ENCODE measurements around the gene OPRL1. TPM values are rescaled to one million over a fixed set of nuclear protein-coding genes. Genes with fewer than 3 reads are reported as not detected.
A peak's percentile ranks its signal among the peaks of the same experiment; 100 is the strongest.

Gene OPRL1
- total and polyA plus RNA-seq, 7 experiments from 2014 or later = 0.18 to 6.1 (median 1.1) TPM

DNA sequence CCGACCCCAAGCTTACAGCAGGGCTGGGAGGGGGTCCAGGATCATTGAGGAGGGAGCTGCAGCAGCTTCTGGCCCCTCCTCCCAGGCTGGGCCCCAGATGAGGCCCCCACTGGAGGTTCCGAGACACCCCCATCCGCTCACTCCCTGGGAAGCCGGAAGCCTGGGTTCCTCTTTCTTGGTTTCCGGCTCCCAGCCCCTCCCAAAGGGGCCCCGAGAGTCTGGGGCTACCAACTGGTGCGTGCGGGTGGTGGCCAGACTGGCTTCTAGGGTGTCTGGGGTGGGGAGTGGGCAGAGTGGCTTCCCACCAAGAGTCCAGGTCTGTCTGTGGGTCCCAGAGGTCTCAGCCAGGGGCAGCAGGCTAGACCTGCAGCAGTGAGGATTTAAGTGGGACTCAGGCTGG is 2.8 kb upstream of the OPRL1 start:
- Histone ChIP-seq H3K4me1 (ENCODE audit: control insufficient read depth in 2 of 2, insufficient read depth in 2 of 2, low read length in 2 of 2) (peaks cover 12 to 18% of the 10 kb centered on the region in 2 donors), H3K36me3 (ENCODE audit: control insufficient read depth in 2 of 3, insufficient read depth in 3 of 3, low read length in 3 of 3) (peaks cover 0 to 47% (median 0%) of the 10 kb centered on the region in 3 experiments), H3K9me3 (ENCODE audit: control insufficient read depth in 2 of 3, low read length in 3 of 3) (no peaks in the 10 kb centered on the region), H3K4me3 (ENCODE audit: low read length) (peak overlapping the region; percentile 89), H3K27me3 (ENCODE audit: control insufficient read depth in 2 of 2, insufficient read depth in 2 of 2, low read length in 2 of 2) (no peaks in the 10 kb centered on the region), H3K27ac (ENCODE audit: low read depth, low read length) (peak overlapping the region; percentile 79)
- Mint-ChIP-seq H3K27me3 (peaks cover 0 to 5% (median 0%) of the 10 kb centered on the region in 5 donors), H3K4me1 (peaks cover 12 to 41% (median 26%) of the 10 kb centered on the region in 7 donors), H3K27ac (peak overlapping the region in 8 of 9 donors; percentile 45 to 91 (median 81)), H3K4me3 (peak overlapping the region; percentile 81 to 98 (median 92)), H3K9me3 (peaks cover 0 to 3% (median 0%) of the 10 kb centered on the region in 11 donors), H3K36me3 (peaks cover 0 to 12% (median 0%) of the 10 kb centered on the region in 5 donors)
- ATAC-seq (peak; percentile 13), DNase-seq (no peak)
- ChIA-PET CTCF (interaction anchor here (0.8 to 2.5 kb wide), 3 partner anchors 20 to 38 kb away, joined by 3 to 18 read pairs (median 4); no protein-coding TSS in a partner anchor), POLR2A (interaction anchor here (1.2 to 6.6 kb wide), 4 partner anchors 13 to 43 kb away, joined by 3 to 83 read pairs (median 4); partner anchors contain the start of gene TCEA2)
- intact Hi-C loops (cut with micrococcal nuclease) = loop anchor here (1.0 to 5.0 kb wide), 5 partner anchors 11 to 540 kb away; partner anchors contain the start of genes PRPF6 (in 1 of the 2), PTK6 (in 1 of the 2), TCEA2 (in 1 of the 2) and UCKL1 (in 1 of the 2)

DNA sequence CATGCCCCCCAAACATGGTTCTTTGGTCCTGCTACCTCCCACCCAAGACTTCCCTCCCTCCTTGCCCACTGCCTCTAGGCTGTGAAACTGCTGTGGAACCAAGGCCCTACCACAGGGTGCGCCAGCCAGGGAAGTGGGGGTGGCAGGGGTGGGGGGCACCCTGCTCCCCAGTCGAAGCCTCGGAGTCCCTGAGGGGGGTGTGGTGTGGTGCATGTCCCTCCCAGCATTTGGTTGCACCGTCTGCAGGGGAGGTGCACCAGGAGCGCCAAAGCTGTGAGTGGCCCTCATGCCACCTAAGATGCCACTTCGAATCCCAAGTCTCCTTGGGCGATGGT is 2.4 kb upstream of the OPRL1 start:
- Histone ChIP-seq H3K27ac (ENCODE audit: low read depth, low read length) (peak overlapping the region; percentile 79), H3K4me3 (ENCODE audit: low read length) (peak overlapping the region; percentile 89), H3K27me3 (ENCODE audit: control insufficient read depth in 2 of 2, insufficient read depth in 2 of 2, low read length in 2 of 2) (no peaks in the 10 kb centered on the region), H3K4me1 (ENCODE audit: control insufficient read depth in 2 of 2, insufficient read depth in 2 of 2, low read length in 2 of 2) (peaks cover 12 to 22% of the 10 kb centered on the region in 2 donors), H3K36me3 (ENCODE audit: control insufficient read depth in 2 of 3, insufficient read depth in 3 of 3, low read length in 3 of 3) (peaks cover 0 to 43% (median 0%) of the 10 kb centered on the region in 3 experiments), H3K9me3 (ENCODE audit: control insufficient read depth in 2 of 3, low read length in 3 of 3) (no peaks in the 10 kb centered on the region)
- Mint-ChIP-seq H3K27ac (peak overlapping the region; percentile 46 to 91 (median 85)), H3K9me3 (peaks cover 0 to 3% (median 0%) of the 10 kb centered on the region in 11 donors), H3K4me1 (peaks cover 16 to 41% (median 28%) of the 10 kb centered on the region in 7 donors), H3K27me3 (peaks cover 0 to 8% (median 0%) of the 10 kb centered on the region in 5 donors), H3K4me3 (peak overlapping the region; percentile 81 to 98 (median 92)), H3K36me3 (peaks cover 0 to 11% (median 0%) of the 10 kb centered on the region in 5 donors)
- POLR2A ChIA-PET = interaction anchor here (0.6 to 6.6 kb wide), 13 partner anchors 9 to 557 kb away, joined by 3 to 83 read pairs (median 4); partner anchors contain the start of genes PPDPF, SAMD10, TCEA2 and TPD52L2
- ATAC-seq = peak; percentile 0
- CTCF ChIA-PET = interaction anchor here (0.6 to 2.5 kb wide), 5 partner anchors 20 to 496 kb away, joined by 3 to 18 read pairs (median 3); no protein-coding TSS in a partner anchor
- DNase-seq = no peak
- intact Hi-C loops (cut with micrococcal nuclease) = loop anchor here (1.0 to 5.0 kb wide), 5 partner anchors 11 to 540 kb away; partner anchors contain the start of genes PRPF6 (in 1 of the 2), PTK6 (in 1 of the 2), TCEA2 (in 1 of the 2) and UCKL1 (in 1 of the 2)

- H3K4me1 ChIP-seq (ENCODE audit: control insufficient read depth in 2 of 2, insufficient read depth in 2 of 2, low read length in 2 of 2) = peaks cover 14 to 26% of the 10 kb centered on the region in 2 donors
- no peaks in the 10 kb centered on the region for H3K27me3 ChIP-seq (ENCODE audit: control insufficient read depth in 2 of 2, insufficient read depth in 2 of 2, low read length in 2 of 2)
- intact Hi-C loops (cut with micrococcal nuclease) = loop anchor here (1.0 to 5.0 kb wide), 6 partner anchors 12 to 541 kb away; partner anchors contain the start of genes TCEA2 (in 2 of the 2), PRPF6 (in 1 of the 2), PTK6 (in 1 of the 2) and UCKL1 (in 1 of the 2)
- peak overlapping the region; percentile 89 for H3K4me3 ChIP-seq (ENCODE audit: low read length)
- peak overlapping the region; percentile 79 for H3K27ac ChIP-seq (ENCODE audit: low read depth, low read length)
- H3K27me3 Mint-ChIP-seq = peaks cover 0 to 11% (median 0%) of the 10 kb centered on the region in 5 donors
- peaks cover 0 to 3% (median 0%) of the 10 kb centered on the region in 11 donors for H3K9me3 Mint-ChIP-seq
- POLR2A ChIA-PET = interaction anchor here (0.6 to 6.6 kb wide), 13 partner anchors 9 to 557 kb away, joined by 3 to 83 read pairs (median 4); partner anchors contain the start of genes PPDPF, SAMD10, TCEA2 and TPD52L2
- peak in 8 of 9 donors; percentile 59 to 78 (median 72) for DNase-seq
- peaks cover 0 to 10% (median 0%) of the 10 kb centered on the region in 5 donors for H3K36me3 Mint-ChIP-seq
- peak overlapping the region; percentile 46 to 91 (median 85) for H3K27ac Mint-ChIP-seq
- peak overlapping the region; percentile 81 to 98 (median 92) for H3K4me3 Mint-ChIP-seq
- peaks cover 17 to 45% (median 33%) of the 10 kb centered on the region in 7 donors for H3K4me1 Mint-ChIP-seq
- ATAC-seq = peak; percentile 61
- no peaks in the 10 kb centered on the region for H3K9me3 ChIP-seq (ENCODE audit: control insufficient read depth in 2 of 3, low read length in 3 of 3)
- peaks cover 0 to 38% (median 0%) of the 10 kb centered on the region in 3 experiments for H3K36me3 ChIP-seq (ENCODE audit: control insufficient read depth in 2 of 3, insufficient read depth in 3 of 3, low read length in 3 of 3)
- CTCF ChIA-PET = interaction anchor here (0.6 to 2.5 kb wide), 6 partner anchors 21 to 496 kb away, joined by 3 to 18 read pairs (median 4); no protein-coding TSS in a partner anchor
These were observed 1.9 kb upstream of the OPRL1 start for GRCh38 chr20:64077876-64078551.

GRCh38 chr20:64078934-64079272 is 979 bp upstream of the OPRL1 start:
- Mint-ChIP-seq H3K9me3 (peaks cover 0 to 3% (median 0%) of the 10 kb centered on the region in 11 donors), H3K27me3 (peaks cover 0 to 14% (median 0%) of the 10 kb centered on the region in 5 donors), H3K27ac (peak overlapping the region; percentile 40 to 91 (median 79)), H3K36me3 (peaks cover 0 to 10% (median 0%) of the 10 kb centered on the region in 5 donors), H3K4me1 (peaks cover 17 to 49% (median 35%) of the 10 kb centered on the region in 7 donors), H3K4me3 (peak overlapping the region; percentile 81 to 98 (median 92))
- Histone ChIP-seq H3K27me3 (ENCODE audit: control insufficient read depth in 2 of 2, insufficient read depth in 2 of 2, low read length in 2 of 2) (no peaks in the 10 kb centered on the region), H3K9me3 (ENCODE audit: control insufficient read depth in 2 of 3, low read length in 3 of 3) (no peaks in the 10 kb centered on the region), H3K36me3 (ENCODE audit: control insufficient read depth in 2 of 3, insufficient read depth in 3 of 3, low read length in 3 of 3) (peaks cover 0 to 29% (median 0%) of the 10 kb centered on the region in 3 experiments), H3K4me3 (ENCODE audit: low read length) (peak overlapping the region; percentile 89), H3K27ac (ENCODE audit: low read depth, low read length) (peak overlapping the region; percentile 79), H3K4me1 (ENCODE audit: control insufficient read depth in 2 of 2, insufficient read depth in 2 of 2, low read length in 2 of 2) (peaks cover 19 to 30% of the 10 kb centered on the region in 2 donors)
- POLR2A ChIA-PET = interaction anchor here (0.9 to 6.6 kb wide), 9 partner anchors 10 to 371 kb away, joined by 3 to 83 read pairs (median 5); partner anchors contain the start of genes ARFRP1, PCMTD2, PRPF6 and TCEA2
- no peak for DNase-seq
- intact Hi-C loops (cut with micrococcal nuclease) = loop anchor here (1.0 to 5.0 kb wide), 4 partner anchors 16 to 559 kb away; partner anchors contain the start of genes PPDPF (in 1 of the 2), PRPF6 (in 1 of the 2), PTK6 (in 1 of the 2) and TCEA2 (in 1 of the 2)
- CTCF ChIA-PET = interaction anchor here (1.2 to 2.5 kb wide), 4 partner anchors 10 to 42 kb away, joined by 4 to 18 read pairs (median 4); no protein-coding TSS in a partner anchor
- no peak for ATAC-seq

- H3K4me3 Mint-ChIP-seq = peak within 1 kb of the TSS; percentile 81 to 98 (median 92)
- peak; percentile 59 to 86 (median 65) for DNase-seq
- H3K9me3 ChIP-seq (ENCODE audit: control insufficient read depth in 2 of 3, low read length in 3 of 3) = no peaks in the 10 kb centered on the region
- peaks cover 0 to 24% (median 0%) of the 10 kb centered on the region in 3 experiments for H3K36me3 ChIP-seq (ENCODE audit: control insufficient read depth in 2 of 3, insufficient read depth in 3 of 3, low read length in 3 of 3)
- H3K27ac Mint-ChIP-seq = peak within 1 kb of the TSS; percentile 78 to 94 (median 85)
- ChIA-PET CTCF (interaction anchor here (0.6 to 2.5 kb wide), 6 partner anchors 10 to 106 kb away, joined by 3 to 18 read pairs (median 4); no protein-coding TSS in a partner anchor), POLR2A (interaction anchor here (0.7 to 6.6 kb wide), 10 partner anchors 11 to 372 kb away, joined by 3 to 83 read pairs (median 4); partner anchors contain the start of genes ARFRP1, PCMTD2, PRPF6 and TCEA2)
- H3K4me1 ChIP-seq (ENCODE audit: control insufficient read depth in 2 of 2, insufficient read depth in 2 of 2, low read length in 2 of 2) = peaks cover 22 to 34% of the 10 kb centered on the region in 2 donors
- peaks cover 0 to 3% (median 0%) of the 10 kb centered on the region in 11 donors for H3K9me3 Mint-ChIP-seq
- peaks cover 0 to 10% (median 0%) of the 10 kb centered on the region in 5 donors for H3K36me3 Mint-ChIP-seq
- H3K27me3 ChIP-seq (ENCODE audit: control insufficient read depth in 2 of 2, insufficient read depth in 2 of 2, low read length in 2 of 2) = no peaks in the 10 kb centered on the region
- H3K4me1 Mint-ChIP-seq = peaks cover 21 to 53% (median 39%) of the 10 kb centered on the region in 7 donors
- peak within 1 kb of the TSS; percentile 89 for H3K4me3 ChIP-seq (ENCODE audit: low read length)
- intact Hi-C loops (cut with micrococcal nuclease) = loop anchor here (1.0 to 5.0 kb wide), 5 partner anchors 17 to 559 kb away; partner anchors contain the start of genes PCMTD2 (in 1 of the 2), PPDPF (in 1 of the 2), PRPF6 (in 1 of the 2) and PTK6 (in 1 of the 2)
- peak within 1 kb of the TSS; percentile 79 for H3K27ac ChIP-seq (ENCODE audit: low read depth, low read length)
- peak; percentile 63 for ATAC-seq
- H3K27me3 Mint-ChIP-seq = peaks cover 0 to 18% (median 0%) of the 10 kb centered on the region in 5 donors
These were observed 439 bp upstream of the OPRL1 start, which contains the start of gene RGS19 for GRCh38 chr20:64079273-64080012. RGS19 (minus strand) TSS chr20:64079518; CDS start chr20:64076886, 2,632 bp downstream.
